HepG2 (cell line): ENCODE data around the gene NFKBIA. TPM values are rescaled to one million over a fixed set of nuclear protein-coding genes. Genes with fewer than 3 reads are reported as not detected.

Experiments
- ARID2 ChIP-seq: sonication (generic); formaldehyde crosslinking; IDR thresholded peaks from 2 replicates; pipeline ENCODE4 v1.8.1; 2022; ENCODE audit warnings: mild to moderate bottlenecking, missing genetic modification reagents, borderline replicate concordance
- BCL6 ChIP-seq: IDR thresholded peaks from 2 replicates; pipeline ENCODE4 v1.6.1; 2016; ENCODE audit warnings: missing genetic modification reagents, missing compliant biosample characterization
- BRCA1 ChIP-seq: sonication (generic); formaldehyde crosslinking; IDR thresholded peaks from 2 replicates; pipeline ENCODE4 v1.4.0; 2020; ENCODE audit warnings: missing genetic modification reagents
- CBX1 ChIP-seq: IDR thresholded peaks from one replicate; pipeline ENCODE4 v1.6.1; 2016; ENCODE audit warnings: antibody characterized with exemption, low read depth
- CC2D1A ChIP-seq: sonication (generic); formaldehyde crosslinking; IDR thresholded peaks from 2 replicates; pipeline ENCODE4 v1.8.1; 2023; ENCODE audit warnings: mild to moderate bottlenecking, missing genetic modification reagents
- DDIT3 ChIP-seq: sonication (generic); formaldehyde crosslinking; IDR thresholded peaks from 2 replicates; pipeline ENCODE4 v1.4.0; 2020; ENCODE audit warnings: mild to moderate bottlenecking, missing genetic modification reagents
- ELF3 ChIP-seq: IDR thresholded peaks from 2 replicates; pipeline ENCODE4 v1.6.1; 2016; ENCODE audit warnings: missing genetic modification reagents, missing compliant biosample characterization
- GABPA ChIP-seq, 2 experiments: IDR thresholded peaks; 2 replicates each; pipeline ENCODE4 v1.6.1; 2011 to 2016; ENCODE audit warnings: low read depth in 2 of 2, low read length in 1 of 2, missing biosample characterization in 1 of 2, missing genetic modification characterization in 1 of 2
- HNF1A ChIP-seq, 2 experiments: sonication (generic) in 1 of 2; formaldehyde crosslinking in 1 of 2; IDR thresholded peaks; 2 replicates each; pipeline versions ENCODE4 v1.4.0 to v1.6.1; 2016 to 2020; ENCODE audit warnings: borderline replicate concordance in 1 of 2, low read depth in 1 of 2, mild to moderate bottlenecking in 1 of 2, missing genetic modification reagents in 1 of 2
- HNF1B ChIP-seq: sonication (generic); formaldehyde crosslinking; IDR thresholded peaks from 2 replicates; pipeline ENCODE4 v1.5.1; 2020; ENCODE audit warnings: mild to moderate bottlenecking, moderate library complexity, missing genetic modification reagents
- NFIC ChIP-seq: IDR thresholded peaks from 2 replicates; pipeline ENCODE4 v1.6.1; 2012; ENCODE audit warnings: mild to moderate bottlenecking, low read length, inconsistent platforms
- SKI ChIP-seq: fragments of 450-650 bp; IDR thresholded peaks from one replicate; pipeline ENCODE4 v1.6.1; 2018; ENCODE audit warnings: mild to moderate bottlenecking; ENCODE audit not compliant: partially characterized antibody
- SP140L ChIP-seq: sonication (generic); formaldehyde crosslinking; IDR thresholded peaks from 2 replicates; pipeline ENCODE4 v1.4.0; 2020; ENCODE audit warnings: missing genetic modification reagents, borderline replicate concordance
- TEAD2 ChIP-seq: sonication (generic); formaldehyde crosslinking; IDR thresholded peaks from 2 replicates; pipeline ENCODE4 v1.9.0; 2021; ENCODE audit warnings: missing genetic modification reagents
- THAP7 ChIP-seq: sonication (generic); formaldehyde crosslinking; IDR thresholded peaks from 2 replicates; pipeline ENCODE4 v1.8.1; 2023; ENCODE audit warnings: mild to moderate bottlenecking, missing genetic modification reagents
- TRIM22 ChIP-seq: fragments of 450-650 bp; IDR thresholded peaks from 2 replicates; pipeline ENCODE4 v1.6.1; 2017
- ZFP1 ChIP-seq: IDR thresholded peaks from 2 replicates; pipeline ENCODE4 v1.6.1; 2016
- ZFYVE20 ChIP-seq: sonication (generic); formaldehyde crosslinking; IDR thresholded peaks from 2 replicates; pipeline ENCODE4 v1.8.0; 2023; ENCODE audit warnings: low read depth, mild to moderate bottlenecking, moderate library complexity, missing genetic modification reagents, borderline replicate concordance
- ZNF44 ChIP-seq: sonication (generic); formaldehyde crosslinking; IDR thresholded peaks from 2 replicates; pipeline ENCODE4 v1.5.1; 2020; ENCODE audit warnings: mild to moderate bottlenecking, missing genetic modification reagents
- ZNF441 ChIP-seq: sonication (generic); formaldehyde crosslinking; IDR thresholded peaks from 2 replicates; pipeline ENCODE4 v1.7.0; 2021; ENCODE audit warnings: missing genetic modification reagents, borderline replicate concordance
- ZNF670 ChIP-seq: sonication (generic); formaldehyde crosslinking; IDR thresholded peaks from 2 replicates; pipeline ENCODE4 v1.8.0; 2022; ENCODE audit warnings: mild to moderate bottlenecking, missing genetic modification reagents, borderline replicate concordance
- polyA plus RNA-seq, 8 experiments: library from polyadenylated mRNA; depleted of rRNA in 3 of 8; stranded (reverse) in 7 of 8; unstranded in 1 of 8; fragments of >200 nt; fragmentation: Illumina TruSeq in 4 of 8; extraction: Trizol in 4 of 8; gene quantifications; 2 replicates each; pipeline versions ENCODE4 v1.2.1 to v1.2.3, GENCODE V29; 2011 to 2016; ENCODE audit warnings: low read depth in 4 of 8, missing spikeins in 1 of 8, mixed read lengths in 1 of 8; ENCODE audit not compliant: insufficient read depth in 1 of 8
- total RNA-seq, 5 experiments: library from RNA; depleted of rRNA; stranded (reverse); fragments of >200 nt; fragmentation: Illumina TruSeq; extraction: Trizol; gene quantifications; 2 replicates each; pipeline ENCODE4 v1.2.3, GENCODE V29; 2016; ENCODE audit warnings: low read depth in 1 of 5

The NFKBIA gene
- total and polyA plus RNA-seq, 2 of the 13 experiments (the other 11 are each of a cell fraction or from before 2014, with no cell fraction given), result 197 to 319 TPM

- no peak for TF ChIP-seq TRIM22
- TF ChIP-seq GABPA (IDR thresholded peaks at IDR 0.05; ENCODE audit: low read depth, low read length), result no peak
- TF ChIP-seq GABPA (CRISPR knock-in tag; IDR thresholded peaks at IDR 0.05; ENCODE audit: low read depth), result no peak
- TF ChIP-seq TEAD2 (CRISPR knock-in tag), result no peak
- TF ChIP-seq ZFYVE20 (CRISPR knock-in tag), result no peak
- TF ChIP-seq ZFP1 (CRISPR knock-in tag), result no peak
- TF ChIP-seq DDIT3, result no peak
- 0 out of 2 replicates have a peak, but pooled peaks have one; percentile 81 for TF ChIP-seq CC2D1A (CRISPR knock-in tag)
- peak; percentile 92 for TF ChIP-seq BCL6 (CRISPR knock-in tag)
- no peak for TF ChIP-seq BRCA1
- TF ChIP-seq SKI, result peak; percentile 39
- no peak for TF ChIP-seq SP140L (CRISPR knock-in tag)
- peak; percentile 74; the same call in 1 of the 2 replicates for TF ChIP-seq ZNF441 (CRISPR knock-in tag)
- peak; percentile 62; the same call in 1 of the 2 replicates for TF ChIP-seq ARID2
- peak; percentile 56 for TF ChIP-seq CBX1
- TF ChIP-seq ZNF670, result peak; percentile 62; the same call in 1 of the 2 replicates
- TF ChIP-seq ELF3 (CRISPR knock-in tag), result peak; percentile 90; the same call in 1 of the 2 replicates
- TF ChIP-seq THAP7, result peak; percentile 57; the same call in 1 of the 2 replicates
- TF ChIP-seq NFIC, result no peak
- peak; percentile 70 for TF ChIP-seq HNF1B (CRISPR knock-in tag)
- no peak; the same call in 1 of the 2 replicates for TF ChIP-seq HNF1A (IDR thresholded peaks at IDR 0.05; ENCODE audit: low read depth)
- no peak for TF ChIP-seq HNF1A (CRISPR knock-in tag; IDR thresholded peaks at IDR 0.05; ENCODE audit: borderline replicate concordance)
- TF ChIP-seq ZNF44 (CRISPR knock-in tag), result peak; percentile 42; the same call in 1 of the 2 replicates
Measured at GRCh38 chr14:35400648-35401421, 3.7 kb downstream of the NFKBIA start (continued).
